Coronary artery (tissue), 2 donors: ENCODE measurements around the gene TTC28.

Source experiments
- DNase-seq: peaks from one replicate; pipeline ENCODE4 v3.0.0-alpha.2; 2017; ENCODE audit warnings: low spot score
- H3K27ac ChIP-seq, 2 donors: fragments of 200-600 bp; sonication (generic); one replicate each; pipeline ENCODE4 v1.5.1; 2016 to 2019
- H3K4me3 ChIP-seq: fragments of 200-600 bp; sonication (generic); 2 replicates; pipeline ENCODE4 v1.5.1; 2016; ENCODE audit warnings: mild to moderate bottlenecking, moderate library complexity
- TF ChIP-seq, protein P1 (sequence below): fragments of 200-600 bp; sonication (generic); IDR thresholded peaks from one replicate; pipeline ENCODE4 v1.5.1; 2019; ENCODE audit warnings: antibody characterized with exemption

Gene TTC28

DNA sequence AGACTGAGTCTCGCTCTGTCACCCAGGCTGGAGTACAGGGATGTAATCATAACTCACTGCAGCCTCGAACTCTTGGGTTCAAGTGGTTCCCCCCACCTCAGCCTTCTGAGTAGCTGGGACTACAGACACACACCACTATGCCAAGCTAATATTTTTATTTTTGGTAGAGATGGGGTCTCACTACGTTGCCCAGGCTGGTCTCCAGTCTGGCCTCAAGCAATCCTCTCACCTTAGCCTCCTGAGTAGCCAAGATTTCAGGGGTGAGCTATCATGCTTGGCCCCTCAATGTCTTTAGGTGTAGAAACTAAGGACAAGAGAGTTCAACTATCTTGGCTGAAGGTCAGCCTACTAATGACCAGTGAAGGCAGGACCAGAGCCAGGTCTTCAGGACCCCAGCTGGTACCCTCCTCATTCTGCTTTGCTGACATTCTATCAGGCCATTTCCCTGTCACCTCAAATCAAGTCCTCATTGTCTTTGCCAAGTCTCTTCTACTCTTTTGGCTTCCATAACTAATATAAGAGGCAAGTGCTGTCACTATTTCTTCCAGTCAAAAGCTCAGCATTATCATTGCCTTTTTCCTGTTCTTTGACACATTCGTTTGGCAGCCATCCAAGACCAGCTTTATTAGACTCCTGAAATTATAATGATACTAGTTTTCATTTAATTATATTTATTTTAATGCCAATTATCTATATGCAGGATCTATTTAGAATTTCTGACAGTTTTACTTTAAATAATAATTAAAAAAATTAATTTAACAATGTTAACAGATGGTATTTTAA is 496.4 kb downstream of the TTC28 start:
- Histone ChIP-seq H3K27ac (no peak overlapping the region), H3K4me3 (no peak overlapping the region)
- DNase-seq, result no peak
- TF ChIP-seq, protein P1, sequence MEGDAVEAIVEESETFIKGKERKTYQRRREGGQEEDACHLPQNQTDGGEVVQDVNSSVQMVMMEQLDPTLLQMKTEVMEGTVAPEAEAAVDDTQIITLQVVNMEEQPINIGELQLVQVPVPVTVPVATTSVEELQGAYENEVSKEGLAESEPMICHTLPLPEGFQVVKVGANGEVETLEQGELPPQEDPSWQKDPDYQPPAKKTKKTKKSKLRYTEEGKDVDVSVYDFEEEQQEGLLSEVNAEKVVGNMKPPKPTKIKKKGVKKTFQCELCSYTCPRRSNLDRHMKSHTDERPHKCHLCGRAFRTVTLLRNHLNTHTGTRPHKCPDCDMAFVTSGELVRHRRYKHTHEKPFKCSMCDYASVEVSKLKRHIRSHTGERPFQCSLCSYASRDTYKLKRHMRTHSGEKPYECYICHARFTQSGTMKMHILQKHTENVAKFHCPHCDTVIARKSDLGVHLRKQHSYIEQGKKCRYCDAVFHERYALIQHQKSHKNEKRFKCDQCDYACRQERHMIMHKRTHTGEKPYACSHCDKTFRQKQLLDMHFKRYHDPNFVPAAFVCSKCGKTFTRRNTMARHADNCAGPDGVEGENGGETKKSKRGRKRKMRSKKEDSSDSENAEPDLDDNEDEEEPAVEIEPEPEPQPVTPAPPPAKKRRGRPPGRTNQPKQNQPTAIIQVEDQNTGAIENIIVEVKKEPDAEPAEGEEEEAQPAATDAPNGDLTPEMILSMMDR, result no peak

DNA sequence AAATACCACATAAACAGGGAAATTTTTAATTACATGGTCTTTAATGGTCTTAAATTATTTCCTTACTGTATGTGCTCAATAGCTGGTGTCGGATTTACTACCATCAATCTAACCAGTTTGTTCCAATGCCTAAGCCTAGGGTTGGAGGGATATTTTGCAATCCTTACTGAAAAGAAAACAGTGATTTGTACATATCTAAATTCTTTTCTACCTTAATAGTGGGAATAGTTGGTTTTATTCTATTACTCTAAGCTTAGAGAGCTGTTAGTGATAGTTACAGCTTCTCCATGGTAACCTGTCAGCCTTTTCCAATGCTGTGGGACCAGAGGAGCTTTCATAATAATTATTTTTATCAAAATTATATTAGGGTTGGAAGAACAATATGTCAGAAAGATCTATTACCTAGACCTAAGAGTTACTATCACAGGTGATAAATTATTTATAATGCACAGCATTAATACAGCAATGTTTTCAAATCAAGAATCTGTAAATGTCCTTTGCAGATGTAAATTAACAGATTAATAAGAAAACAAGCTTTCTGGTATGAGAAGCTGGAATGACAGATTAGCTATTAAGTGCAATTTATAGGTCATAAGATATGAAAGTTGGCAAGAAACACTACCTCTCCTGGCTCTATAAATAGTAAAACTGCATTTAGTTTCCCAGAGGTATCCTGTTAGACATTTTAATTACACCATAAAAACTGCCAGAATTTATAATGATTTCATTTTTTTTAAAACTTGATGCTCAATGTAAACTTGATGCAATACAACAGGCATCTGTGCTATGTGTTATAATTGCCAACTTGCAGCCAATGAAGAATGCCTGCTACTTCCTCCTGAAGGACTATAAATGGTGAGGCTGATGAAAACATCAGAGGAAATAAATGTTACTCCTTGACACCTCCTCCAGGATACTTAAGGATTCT is 498.6 kb downstream of the TTC28 start:
- no peak overlapping the region for H3K4me3 ChIP-seq
- H3K27ac ChIP-seq, result no peak overlapping the region
- DNase-seq, result no peak
- TF ChIP-seq, protein P1, result no peak

DNA sequence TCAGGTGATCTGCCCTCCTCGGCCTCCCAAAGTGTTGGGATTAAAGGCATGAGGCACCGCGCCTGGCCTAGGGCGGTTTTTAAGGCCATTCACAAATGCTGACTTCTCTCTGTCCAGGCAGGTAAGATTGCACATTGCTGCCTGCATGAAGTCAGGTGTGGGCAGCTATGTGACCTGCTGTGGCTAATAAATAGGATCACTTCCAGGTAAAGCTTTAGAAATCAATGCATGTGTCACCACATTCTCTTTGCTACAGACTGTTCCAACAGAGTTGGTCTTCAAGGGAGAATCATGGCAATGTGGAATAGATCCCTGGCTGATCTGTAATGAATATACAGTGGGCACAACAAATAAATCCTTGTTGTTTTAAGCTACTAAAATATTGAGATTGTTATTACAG is 500.2 kb downstream of the TTC28 start:
- DNase-seq, result no peak
- Histone ChIP-seq H3K27ac (no peak overlapping the region), H3K4me3 (no peak overlapping the region)
- TF ChIP-seq, protein P1, result no peak

DNA sequence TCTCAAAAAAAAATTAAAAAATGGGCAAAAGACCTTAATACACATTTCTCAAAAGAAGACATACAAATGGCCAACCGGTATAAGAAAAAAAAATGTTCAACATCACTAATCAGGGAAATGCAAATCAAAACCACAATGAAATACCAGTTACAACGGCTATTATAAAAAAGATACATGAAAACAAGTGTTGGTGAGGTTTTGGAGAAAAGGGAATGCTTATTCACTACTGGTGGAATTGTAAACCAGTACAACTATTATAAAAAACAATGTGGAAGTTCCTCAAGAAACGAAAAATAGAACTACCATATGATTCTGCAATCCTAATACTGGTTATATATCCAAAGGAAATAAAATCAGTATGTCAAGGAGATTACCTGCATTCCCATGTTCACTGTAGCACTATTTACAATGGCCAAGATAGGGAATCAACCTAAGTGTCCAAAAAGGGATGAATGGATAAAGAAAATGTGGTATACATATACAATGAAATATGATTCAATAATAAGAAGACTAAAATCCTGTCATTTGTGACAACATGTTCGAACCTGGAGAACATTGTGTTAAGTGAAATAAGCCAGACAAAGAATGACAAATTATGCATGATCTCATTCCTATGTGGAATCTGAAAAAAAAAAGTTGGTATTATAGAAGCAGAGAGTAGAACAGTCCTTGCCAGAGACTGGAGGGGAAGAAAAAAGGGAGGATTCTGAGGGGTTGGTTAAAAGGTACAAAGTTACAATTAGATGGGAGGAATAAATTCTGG is 503.7 kb downstream of the TTC28 start:
- TF ChIP-seq, protein P1, result no peak
- H3K4me3 ChIP-seq, result no peak overlapping the region
- DNase-seq, result no peak
- no peak overlapping the region for H3K27ac ChIP-seq

DNA sequence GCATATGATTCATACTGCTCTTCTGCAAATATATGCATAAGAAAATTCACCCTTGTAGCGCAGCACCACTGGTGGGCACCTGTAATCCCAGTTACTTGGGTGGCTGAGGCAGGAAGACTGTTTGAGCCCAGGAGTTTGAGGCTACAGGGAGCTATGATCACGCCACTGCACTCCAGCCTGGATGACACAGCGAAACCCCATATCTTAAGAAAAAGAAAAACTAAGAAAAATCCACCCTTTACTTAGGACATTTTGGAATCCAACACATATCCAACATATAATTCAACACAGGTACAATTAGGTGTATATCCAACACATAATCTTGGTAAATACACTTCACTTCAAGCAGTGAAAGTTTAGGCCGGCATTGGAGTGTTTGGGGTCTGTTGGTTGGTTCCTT is 505.1 kb downstream of the TTC28 start:
- no peak overlapping the region for H3K4me3 ChIP-seq
- TF ChIP-seq, protein P1, result no peak
- no peak overlapping the region for H3K27ac ChIP-seq
- no peak for DNase-seq

DNA sequence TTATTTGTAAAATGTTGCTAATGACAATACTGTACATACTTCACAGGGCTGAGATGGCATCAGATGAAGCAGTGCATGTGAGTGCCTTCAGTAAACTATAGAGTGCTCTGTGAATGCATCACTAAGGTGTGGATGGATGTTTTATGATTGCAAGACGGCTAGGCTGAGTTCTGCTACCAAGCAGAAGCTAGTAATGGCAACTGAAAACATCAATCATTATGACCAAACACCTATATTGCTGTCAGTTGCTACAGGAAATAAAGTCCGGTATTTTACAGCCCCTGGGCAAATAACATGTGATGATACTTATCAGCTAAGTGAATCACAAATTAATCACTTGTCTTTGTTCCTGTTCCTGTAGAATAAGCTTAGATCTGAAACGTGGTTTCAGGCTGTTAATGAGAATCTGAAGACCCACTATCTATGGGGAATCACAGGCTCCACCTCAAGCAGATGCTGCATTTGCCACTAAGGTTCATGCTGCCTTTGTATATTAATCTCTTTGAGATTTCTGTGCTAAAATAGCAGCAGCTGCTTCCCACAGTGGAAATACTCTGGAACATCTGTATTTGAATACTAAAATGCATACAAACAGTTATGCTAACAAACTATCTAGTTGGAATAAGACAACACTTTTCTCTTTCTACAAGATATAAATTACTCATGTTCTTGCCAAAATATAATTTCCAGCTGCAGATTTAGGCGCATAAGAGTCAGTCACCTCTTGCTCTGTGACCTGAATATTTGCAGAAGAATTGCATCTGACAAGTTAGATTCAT is 506.6 kb downstream of the TTC28 start:
- Histone ChIP-seq H3K4me3 (no peak overlapping the region), H3K27ac (no peak overlapping the region)
- no peak for DNase-seq
- TF ChIP-seq, protein P1, result no peak
